ENCODE results near the gene PCED1A. TPM values are rescaled to one million over a fixed set of nuclear protein-coding genes. Genes with fewer than 3 reads are reported as not detected.

PCED1A gene
- total RNA-seq, 2 experiments from 2014 or later: 29.4 to 35.3 TPM

- Mint-ChIP-seq H3K27me3 (peaks cover 32% of the 10 kb centered on the region), H3K27ac (no peak overlapping the region), H3K4me3 (no peak overlapping the region), H3K4me1 (peaks cover 11% of the 10 kb centered on the region), H3K36me3 (ENCODE audit: low read depth) (peaks cover 2% of the 10 kb centered on the region), H3K9me3 (ENCODE audit: low read depth) (no peaks in the 10 kb centered on the region)
- intact Hi-C loops (cut with DNase I, micrococcal nuclease): no loop called here
- no peak for DNase-seq
- no peak for ATAC-seq
- CTCF ChIA-PET: interaction anchor here (0.5 to 1.4 kb wide), 2 partner anchors 206 to 269 kb away, joined by 3 read pairs; no protein-coding TSS in a partner anchor
- POLR2A ChIA-PET: no interaction called here
Observed at GRCh38 chr20:2794866-2795447, 45.5 kb downstream of the PCED1A start.

- intact Hi-C loops (cut with DNase I, micrococcal nuclease): no loop called here
- Mint-ChIP-seq H3K9me3 (ENCODE audit: low read depth) (no peaks in the 10 kb centered on the region), H3K4me3 (no peak overlapping the region), H3K36me3 (ENCODE audit: low read depth) (no peaks in the 10 kb centered on the region), H3K27ac (no peak overlapping the region), H3K27me3 (peaks cover 26% of the 10 kb centered on the region), H3K4me1 (peaks cover 4% of the 10 kb centered on the region)
- POLR2A ChIA-PET: no interaction called here
- DNase-seq: no peak
- no peak for ATAC-seq
- CTCF ChIA-PET: interaction anchor here (0.6 to 1.4 kb wide), 2 partner anchors 53 to 207 kb away, joined by 3 to 4 read pairs; no protein-coding TSS in a partner anchor
Observed at GRCh38 chr20:2794202-2794748, 46.2 kb downstream of the PCED1A start.

GRCh38 chr20:2793471-2793870 is 47.0 kb downstream of the PCED1A start:
- H3K4me1 Mint-ChIP-seq: no peaks in the 10 kb centered on the region
- POLR2A ChIA-PET: no interaction called here
- H3K4me3 Mint-ChIP-seq: no peak overlapping the region
- intact Hi-C loops (cut with DNase I, micrococcal nuclease): no loop called here
- CTCF ChIA-PET: interaction anchor here (1.0 kb wide), 1 partner anchor 41 kb away, joined by 3 read pairs; no protein-coding TSS in a partner anchor
- DNase-seq (no peak), ATAC-seq (no peak)
- H3K9me3 Mint-ChIP-seq (ENCODE audit: low read depth): no peaks in the 10 kb centered on the region
- H3K27me3 Mint-ChIP-seq: peaks cover 19% of the 10 kb centered on the region
- H3K27ac Mint-ChIP-seq: no peak overlapping the region
- no peaks in the 10 kb centered on the region for H3K36me3 Mint-ChIP-seq (ENCODE audit: low read depth)

Other genes with a start within 250 kb of the PCED1A start
- 100 to 1,000 TPM; 504 to 532 TPM for gene NOP56, start 188.0 kb downstream of the PCED1A start, total RNA-seq
- 100 to 1,000 TPM in 1 of 2 experiments, 10 to 100 TPM in 1; 92.4 to 115 TPM for gene IDH3B, start 176.4 kb downstream of the PCED1A start, total RNA-seq
- 1 to 10 TPM; 3.7 to 4.3 TPM for gene EBF4, start 147.9 kb downstream of the PCED1A start, total RNA-seq
- 1 to 10 TPM; 2.7 to 2.9 TPM for gene CPXM1, start 40.0 kb downstream of the PCED1A start, total RNA-seq
- not detected for gene C20orf141, start 25.7 kb downstream of the PCED1A start, total RNA-seq
- gene TMEM239, start 24.3 kb downstream of the PCED1A start, total RNA-seq: not detected
- gene VPS16, start 90 bp upstream of the PCED1A start, total RNA-seq: 10 to 100 TPM; 32.3 to 47.6 TPM
- gene PTPRA, start 32.8 kb upstream of the PCED1A start, total RNA-seq: 10 to 100 TPM; 58.5 to 86.3 TPM
- gene GNRH2, start 203.0 kb upstream of the PCED1A start, total RNA-seq: 1 to 10 TPM; 8.0 to 8.3 TPM
- 100 to 1,000 TPM; 107 to 153 TPM for gene MRPS26, start 205.4 kb upstream of the PCED1A start, total RNA-seq
- gene OXT, start 231.0 kb upstream of the PCED1A start, total RNA-seq: under 1 TPM in 1 of 2 experiments, not detected in 1; 0.40 TPM
- not detected for gene AVP, start 244.1 kb upstream of the PCED1A start, total RNA-seq